Endothelial cell of umbilical vein (primary cell): ENCODE measurements around the gene TTC33. TPM values are rescaled to one million over a fixed set of nuclear protein-coding genes. Genes with fewer than 3 reads are reported as not detected.
A peak's percentile ranks its signal among the peaks of the same experiment; 100 is the strongest.

Source experiments
- BruUV-seq: library from RNA; stranded (reverse); fragments of 400-500 nt; replicated peaks from 2 replicates; lab custom pipeline; 2021; lab: Mats Ljungman, UMichigan
- CTCF ChIA-PET: fragments of 300-600, 350-600 bp; sonication (Branson Sonifier 250); formaldehyde crosslinking; loops from one replicate; lab custom pipeline; 2021; ENCODE audit warnings: antibody characterized with exemption, inconsistent platforms; lab: Charles Lee
- POLR2A ChIA-PET: fragments of 300-600, 350-600 bp; sonication (Branson Sonifier 250); formaldehyde crosslinking; loops from one replicate; lab custom pipeline; 2021; ENCODE audit warnings: antibody characterized with exemption, inconsistent platforms; lab: Charles Lee
- DNase-seq: peaks from one replicate; pipeline ENCODE4 v3.0.0-alpha.2; 2011; ENCODE audit warnings: low read depth, low spot score
- FAIRE-seq: peaks from 2 replicates; lab custom pipeline; 2011; peaks lifted over from hg19 to GRCh38; lab: Jason Lieb, UNC
- H2AFZ ChIP-seq: 2 replicates; pipeline ENCODE4 v1.6.0; 2012; ENCODE audit warnings: low read depth, low read length, control low read depth, inconsistent platforms
- H3K27ac ChIP-seq: 2 replicates; pipeline ENCODE4 v1.5.1; 2011; ENCODE audit warnings: low read depth, mild to moderate bottlenecking, control low read depth, low read length, moderate library complexity; ENCODE audit not compliant: insufficient read depth
- H3K27me3 ChIP-seq, 2 experiments: 2 replicates each; pipeline versions ENCODE4 v1.6.0 to v1.6.1; 2011; ENCODE audit warnings: low read length in 2 of 2, mixed read lengths in 1 of 2; ENCODE audit not compliant: control insufficient read depth in 2 of 2, insufficient read depth in 2 of 2
- H3K36me3 ChIP-seq, 2 experiments: 2 replicates in 1 of 2; 3 replicates in 1 of 2; pipeline ENCODE4 v1.5.1; 2011; ENCODE audit warnings: low read length in 2 of 2, mild to moderate bottlenecking in 1 of 2, moderate library complexity in 1 of 2; ENCODE audit not compliant: control insufficient read depth in 2 of 2, insufficient read depth in 2 of 2; ENCODE audit errors: extremely low read depth in 1 of 2
- H3K4me1 ChIP-seq: 3 replicates; pipeline ENCODE4 v1.5.1; 2011; ENCODE audit warnings: mild to moderate bottlenecking, low read length; ENCODE audit not compliant: control insufficient read depth, insufficient read depth; ENCODE audit errors: extremely low read depth
- H3K4me2 ChIP-seq: 2 replicates; pipeline ENCODE4 v1.6.1; 2011; ENCODE audit warnings: low read length, control low read depth, mixed read lengths; ENCODE audit not compliant: insufficient read depth
- H3K4me3 ChIP-seq, 3 experiments: fragments of 200-600 bp in 1 of 3; sonication (generic), shearing (Covaris generic) in 1 of 3; replicated peaks in 1 of 3; 2 replicates each; pipeline ENCODE4 v1.5.1; 2011 to 2016; ENCODE audit warnings: control low read depth in 3 of 3, low read length in 3 of 3, mild to moderate bottlenecking in 2 of 3, inconsistent platforms in 1 of 3, low read depth in 1 of 3, moderate library complexity in 1 of 3; ENCODE audit not compliant: insufficient read depth in 1 of 3
- H3K79me2 ChIP-seq: 2 replicates; pipeline ENCODE4 v1.6.0; 2012; ENCODE audit warnings: low read length, inconsistent platforms; ENCODE audit not compliant: control insufficient read depth, insufficient read depth
- H3K9ac ChIP-seq: replicated peaks from 2 replicates; pipeline ENCODE3; 2011; ENCODE audit warnings: low read length, control low read depth; ENCODE audit not compliant: insufficient read depth; ENCODE audit errors: extremely low read depth
- H3K9me1 ChIP-seq: replicated peaks from 3 replicates; pipeline ENCODE4 v1.6.0; 2011; ENCODE audit warnings: mild to moderate bottlenecking, low read length; ENCODE audit not compliant: control insufficient read depth, insufficient read depth; ENCODE audit errors: extremely low read depth
- H3K9me3 ChIP-seq: replicated peaks from 2 replicates; pipeline ENCODE4 v1.5.1; 2012; ENCODE audit warnings: low read length, inconsistent platforms; ENCODE audit not compliant: control insufficient read depth, insufficient read depth
- H4K20me1 ChIP-seq: replicated peaks from 2 replicates; pipeline ENCODE3; 2011; ENCODE audit warnings: mild to moderate bottlenecking, low read length; ENCODE audit not compliant: control insufficient read depth, insufficient read depth; ENCODE audit errors: extremely low read depth
- FOS ChIP-seq: IDR thresholded peaks from 2 replicates; pipeline ENCODE4 v1.6.1; 2011; ENCODE audit warnings: mild to moderate bottlenecking, low read length, moderate library complexity, borderline replicate concordance; ENCODE audit not compliant: insufficient read depth
- GATA2 ChIP-seq: IDR thresholded peaks from 2 replicates; pipeline ENCODE4 v1.7.0; 2011; ENCODE audit warnings: low read depth, mild to moderate bottlenecking, moderate library complexity, mixed read lengths, low read length; ENCODE audit not compliant: insufficient read length, insufficient read depth
- JUN ChIP-seq: IDR thresholded peaks from 2 replicates; pipeline ENCODE4 v1.6.1; 2011; ENCODE audit warnings: borderline replicate concordance, low read depth; ENCODE audit not compliant: insufficient read length, insufficient read depth
- MYC ChIP-seq: IDR thresholded peaks from one replicate; pipeline ENCODE4 v1.6.1; 2011; ENCODE audit warnings: mild to moderate bottlenecking, low read depth, low read length
- POLR2A ChIP-seq: IDR thresholded peaks from 2 replicates; pipeline ENCODE4 v1.6.1; 2012; ENCODE audit warnings: low read depth, mild to moderate bottlenecking, control low read depth, low read length
- POLR2AphosphoS5 ChIP-seq: IDR thresholded peaks from 2 replicates; pipeline ENCODE4 v1.6.1; 2012; ENCODE audit warnings: low read depth, mild to moderate bottlenecking, control low read depth, low read length, moderate library complexity; ENCODE audit not compliant: insufficient read depth
- dilution Hi-C: fragments of 300-500 bp; cut with MboI; formaldehyde crosslinking; loops from one replicate; pipeline ENCODE4 v1.15.0; 2019; ENCODE audit warnings: low sequenced_read_pairs; ENCODE audit not compliant: extremely low pct_ligation_motif_present
- intact Hi-C: fragments of 100-400 bp; cut with micrococcal nuclease; formaldehyde crosslinking; loops from one replicate; pipeline ENCODE4 v1.10.0; 2022
- polyA plus RNA-seq, 4 experiments: library from polyadenylated mRNA; depleted of rRNA in 3 of 4; stranded (reverse) in 3 of 4; unstranded in 1 of 4; fragments of >200 nt; gene quantifications; 2 replicates each; pipeline versions ENCODE4 v1.2.1 to v1.2.3, GENCODE V29; 2011 to 2012; ENCODE audit warnings: missing spikeins in 1 of 4
- total RNA-seq: library from RNA; stranded (reverse); gene quantifications from 2 replicates; pipeline ENCODE4 v1.2.3, GENCODE V29; 2021
- TF ChIP-seq, protein P1 (sequence below), 2 donors: IDR thresholded peaks; 1 replicate in 1 of 2; 2 replicates in 1 of 2; pipeline ENCODE4 v1.5.1; 2011; ENCODE audit warnings: low read length in 2 of 2, mild to moderate bottlenecking in 2 of 2, moderate library complexity in 2 of 2, control low read depth in 1 of 2, inconsistent platforms in 1 of 2, low read depth in 1 of 2; ENCODE audit not compliant: insufficient read depth in 1 of 2; ENCODE audit errors: extremely low read depth in 1 of 2

The TTC33 gene
- total and polyA plus RNA-seq, 2 donors (not counting 3 experiments of a cell fraction or from before 2014, with no cell fraction given) = 2.2 to 11.7 TPM

DNA sequence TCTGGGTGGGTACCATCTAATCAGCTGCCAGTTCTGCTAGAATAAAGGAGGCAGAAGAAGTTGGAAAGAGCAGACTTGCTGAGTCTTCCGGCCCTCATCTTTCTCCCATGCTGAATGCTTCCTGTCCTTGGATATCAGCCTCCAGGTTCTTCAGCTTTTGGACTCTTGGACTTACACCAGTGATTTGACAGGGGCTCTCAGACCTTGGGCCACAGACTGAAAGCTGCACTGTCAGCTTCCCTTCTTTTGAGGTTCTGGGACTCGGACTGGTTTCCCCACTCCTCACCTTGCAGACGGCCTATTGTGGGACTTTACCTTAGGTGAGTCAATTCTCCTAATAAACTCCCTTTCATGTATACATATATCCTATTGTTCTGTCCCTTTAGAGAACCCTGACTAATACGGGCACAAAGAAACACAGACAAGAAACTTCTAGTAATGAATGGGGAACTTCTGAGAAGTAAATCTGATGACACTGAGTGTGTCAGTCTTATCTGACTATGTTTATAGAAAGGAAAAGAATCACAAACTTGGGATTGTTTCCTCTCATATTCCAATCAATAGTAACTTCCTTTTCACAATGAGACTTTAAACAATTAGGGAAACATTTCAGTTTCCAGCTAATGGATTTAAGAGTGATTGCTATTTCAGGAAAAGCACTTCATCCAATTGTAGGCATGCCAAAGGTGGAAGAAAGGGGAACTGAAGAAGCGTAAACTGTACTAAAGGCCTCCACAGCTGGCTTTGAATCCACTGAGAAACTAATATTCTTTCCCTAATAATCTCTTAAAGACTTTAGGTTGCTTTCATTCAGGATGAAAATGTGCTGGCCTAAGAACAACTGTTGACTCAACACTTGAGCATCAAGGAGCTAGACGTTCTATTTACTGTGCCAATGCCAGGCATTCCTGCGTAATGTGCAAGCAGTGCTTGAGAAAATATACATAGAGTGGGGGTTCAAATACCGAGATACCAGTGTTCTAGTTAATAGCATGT is 204.0 kb downstream of the TTC33 start:
- no peaks in the 10 kb centered on the region for H3K9me1 ChIP-seq
- H4K20me1 ChIP-seq = no peaks in the 10 kb centered on the region
- H2AFZ ChIP-seq = peak overlapping the region; percentile 73
- no peaks in the 10 kb centered on the region for H3K36me3 ChIP-seq
- H3K79me2 ChIP-seq = no peaks in the 10 kb centered on the region
- ChIA-PET CTCF (interaction anchor here (1.0 to 1.2 kb wide), 4 partner anchors 19 to 838 kb away, joined by 3 to 5 read pairs (median 3); no protein-coding TSS in a partner anchor), POLR2A (interaction anchor here (0.8 kb wide), 1 partner anchor 128 kb away, joined by 5 read pairs; the partner anchor contains the start of gene PTGER4)
- peak overlapping the region; percentile 92 for H3K27ac ChIP-seq
- no peaks in the 10 kb centered on the region for H3K9me3 ChIP-seq
- dilution Hi-C loops = no loop called here
- H3K4me1 ChIP-seq = peaks cover 25% of the 10 kb centered on the region
- TF ChIP-seq FOS (peak; percentile 81), MYC (no peak), GATA2 (peak; percentile 49), JUN (peak; percentile 18), POLR2A (peak; percentile 30), POLR2AphosphoS5 (peak; percentile 86)
- TF ChIP-seq, protein P1, sequence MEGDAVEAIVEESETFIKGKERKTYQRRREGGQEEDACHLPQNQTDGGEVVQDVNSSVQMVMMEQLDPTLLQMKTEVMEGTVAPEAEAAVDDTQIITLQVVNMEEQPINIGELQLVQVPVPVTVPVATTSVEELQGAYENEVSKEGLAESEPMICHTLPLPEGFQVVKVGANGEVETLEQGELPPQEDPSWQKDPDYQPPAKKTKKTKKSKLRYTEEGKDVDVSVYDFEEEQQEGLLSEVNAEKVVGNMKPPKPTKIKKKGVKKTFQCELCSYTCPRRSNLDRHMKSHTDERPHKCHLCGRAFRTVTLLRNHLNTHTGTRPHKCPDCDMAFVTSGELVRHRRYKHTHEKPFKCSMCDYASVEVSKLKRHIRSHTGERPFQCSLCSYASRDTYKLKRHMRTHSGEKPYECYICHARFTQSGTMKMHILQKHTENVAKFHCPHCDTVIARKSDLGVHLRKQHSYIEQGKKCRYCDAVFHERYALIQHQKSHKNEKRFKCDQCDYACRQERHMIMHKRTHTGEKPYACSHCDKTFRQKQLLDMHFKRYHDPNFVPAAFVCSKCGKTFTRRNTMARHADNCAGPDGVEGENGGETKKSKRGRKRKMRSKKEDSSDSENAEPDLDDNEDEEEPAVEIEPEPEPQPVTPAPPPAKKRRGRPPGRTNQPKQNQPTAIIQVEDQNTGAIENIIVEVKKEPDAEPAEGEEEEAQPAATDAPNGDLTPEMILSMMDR (IDR thresholded peaks at IDR 0.05; ENCODE audit: extremely low read depth in 1 of 2, insufficient read depth in 1 of 2, low read depth in 1 of 2, low read length in 2 of 2) = no peak
- intact Hi-C loops = loop anchor here (1.0 to 10.0 kb wide), 5 partner anchors 19 to 604 kb away; partner anchors contain the start of gene PTGER4
- H3K9ac ChIP-seq = peak overlapping the region; percentile 75
- H3K4me2 ChIP-seq = peak overlapping the region; percentile 87
- DNase-seq = peak; percentile 81
- H3K4me3 ChIP-seq = peak overlapping the region in 2 of 3 experiments; percentile 8 to 17
- peak; percentile 94 for FAIRE-seq
- BruUV-seq = TSS peak; percentile 90
- H3K27me3 ChIP-seq = no peaks in the 10 kb centered on the region
